ELR (cell line): ENCODE data around the gene GSK3B.
"Not testable (repeated sequence)": the region's sequence is repeated elsewhere in the genome, so short reads cannot be mapped to it uniquely, and the experiment has no call there.

Experiments used
- DNase-seq: peaks from one replicate; pipeline ENCODE4 v3.0.0-alpha.2; 2015; ENCODE audit warnings: low read depth

GSK3B gene

DNA sequence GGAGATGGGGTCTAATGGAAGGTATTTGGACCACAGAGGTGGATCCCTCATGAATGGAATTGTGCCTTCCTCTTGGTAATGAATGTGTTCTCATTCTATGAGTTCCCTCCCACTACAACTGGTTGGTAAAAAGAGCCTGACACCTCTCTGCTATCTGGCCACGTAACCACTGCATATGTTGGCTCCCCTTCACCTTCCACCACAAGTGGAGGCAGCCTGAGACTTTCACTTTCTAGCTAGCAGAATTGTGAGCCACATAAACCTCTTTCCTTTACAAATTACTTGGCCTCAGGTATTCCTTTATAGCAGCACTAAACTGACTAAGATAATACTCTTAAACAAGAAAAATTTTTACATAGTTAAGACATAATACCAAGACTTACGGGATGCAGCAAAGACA lies 157.0 kb downstream of the GSK3B start:
- no peak for DNase-seq

GRCh38 chr3:119934249-119934648 lies 160.0 kb downstream of the GSK3B start:
- DNase-seq: no peak

DNA sequence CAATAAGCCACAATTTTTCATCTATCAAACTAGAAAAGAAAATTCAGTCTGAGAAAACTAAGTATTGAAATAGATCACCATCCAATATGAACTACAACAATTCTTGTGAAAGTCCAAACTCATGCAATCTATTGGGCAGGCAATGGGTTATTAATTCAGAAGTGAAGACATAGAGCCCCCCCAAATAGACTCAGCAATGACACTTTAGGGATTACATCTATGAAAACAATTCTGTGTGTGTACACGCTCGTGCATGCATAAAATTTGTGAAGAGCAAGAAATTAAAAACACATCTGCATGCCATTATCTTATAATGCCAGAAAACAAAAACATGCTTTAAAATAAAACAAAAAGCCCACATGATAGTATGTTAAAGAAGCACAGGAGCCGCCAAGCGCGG lies 161.0 kb downstream of the GSK3B start:
- DNase-seq: no peak

DNA sequence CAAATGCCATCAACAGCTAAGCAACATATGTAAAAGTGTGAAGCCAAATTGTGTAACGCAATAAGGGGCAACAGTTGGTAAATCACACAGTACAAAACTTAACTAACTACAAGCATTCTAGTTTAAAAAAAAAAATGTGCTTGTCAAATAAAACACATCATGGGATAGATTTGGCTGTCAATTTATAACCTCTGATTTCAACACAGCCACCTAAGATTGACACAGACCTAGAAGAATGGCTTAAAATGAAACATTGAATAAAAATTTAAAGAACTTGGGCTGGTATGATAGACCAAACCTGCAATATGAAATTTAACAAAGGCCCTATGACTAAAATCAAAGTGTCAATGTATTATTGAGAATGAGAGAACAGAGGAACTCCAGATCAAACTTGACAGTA lies 164.0 kb downstream of the GSK3B start:
- DNase-seq: no peak

DNA sequence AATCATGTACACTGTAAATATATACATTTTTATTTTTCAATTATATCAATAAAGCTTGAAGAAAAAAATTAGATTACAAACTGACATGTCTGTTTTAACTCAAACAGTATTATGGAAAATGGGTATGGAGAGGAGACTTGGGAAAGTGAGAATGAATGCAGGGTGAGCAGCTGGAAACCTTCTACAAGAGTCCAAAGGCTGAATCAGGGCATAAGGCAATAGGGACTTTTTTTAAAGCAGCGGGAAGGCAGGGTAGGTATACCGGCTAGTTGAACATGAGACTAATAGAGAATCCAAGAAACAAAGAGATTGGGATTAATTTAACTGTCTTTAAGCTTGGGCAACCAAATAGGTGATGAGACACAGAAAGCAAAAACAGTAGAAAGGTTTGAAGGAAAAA lies 167.1 kb downstream of the GSK3B start:
- no peak for DNase-seq

DNA sequence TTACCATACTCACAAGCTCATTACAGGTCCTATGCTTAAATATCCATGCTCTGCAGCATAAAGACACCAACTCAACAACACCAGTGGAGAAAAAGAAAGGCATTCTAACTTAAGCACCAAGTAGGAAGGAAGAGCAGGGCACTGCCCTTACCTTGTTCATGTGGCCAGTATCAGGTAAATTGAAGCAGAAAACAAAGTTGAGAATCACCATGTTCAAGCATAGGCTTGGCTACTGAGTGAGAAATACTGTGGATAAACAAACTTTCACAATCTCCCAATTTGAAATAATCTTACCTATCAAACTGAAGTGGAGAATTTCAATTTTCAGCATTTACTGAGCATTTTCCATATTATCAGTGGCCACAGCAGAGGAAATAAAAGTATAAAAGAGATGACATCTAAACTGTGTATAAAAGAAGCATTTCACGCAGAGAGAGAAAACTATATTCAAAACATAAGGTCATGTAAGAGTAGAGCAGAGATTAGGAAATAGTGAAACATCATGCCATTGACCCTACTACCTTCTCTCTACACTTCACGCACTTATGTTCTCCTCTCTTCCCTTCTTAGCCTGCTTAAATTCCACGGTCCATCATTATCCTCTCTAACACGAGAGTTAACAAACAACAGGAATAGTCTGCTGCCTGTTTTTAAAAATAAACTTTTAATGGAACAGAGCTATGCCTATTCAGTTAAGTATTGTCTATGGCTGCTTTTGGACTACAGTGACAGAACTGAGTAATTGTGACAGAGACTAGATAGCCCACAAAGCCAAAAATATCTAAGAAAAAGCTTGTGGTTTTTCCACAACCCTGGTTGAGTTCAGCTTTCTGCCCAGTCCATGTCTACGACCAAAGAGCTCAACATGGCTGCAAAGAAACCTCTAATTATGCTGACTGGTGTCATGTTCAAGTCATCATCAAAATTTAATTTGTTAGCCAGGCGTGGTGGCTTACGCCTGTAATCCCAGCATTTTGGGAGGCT lies 169.8 kb downstream of the GSK3B start:
- no peak for DNase-seq

DNA sequence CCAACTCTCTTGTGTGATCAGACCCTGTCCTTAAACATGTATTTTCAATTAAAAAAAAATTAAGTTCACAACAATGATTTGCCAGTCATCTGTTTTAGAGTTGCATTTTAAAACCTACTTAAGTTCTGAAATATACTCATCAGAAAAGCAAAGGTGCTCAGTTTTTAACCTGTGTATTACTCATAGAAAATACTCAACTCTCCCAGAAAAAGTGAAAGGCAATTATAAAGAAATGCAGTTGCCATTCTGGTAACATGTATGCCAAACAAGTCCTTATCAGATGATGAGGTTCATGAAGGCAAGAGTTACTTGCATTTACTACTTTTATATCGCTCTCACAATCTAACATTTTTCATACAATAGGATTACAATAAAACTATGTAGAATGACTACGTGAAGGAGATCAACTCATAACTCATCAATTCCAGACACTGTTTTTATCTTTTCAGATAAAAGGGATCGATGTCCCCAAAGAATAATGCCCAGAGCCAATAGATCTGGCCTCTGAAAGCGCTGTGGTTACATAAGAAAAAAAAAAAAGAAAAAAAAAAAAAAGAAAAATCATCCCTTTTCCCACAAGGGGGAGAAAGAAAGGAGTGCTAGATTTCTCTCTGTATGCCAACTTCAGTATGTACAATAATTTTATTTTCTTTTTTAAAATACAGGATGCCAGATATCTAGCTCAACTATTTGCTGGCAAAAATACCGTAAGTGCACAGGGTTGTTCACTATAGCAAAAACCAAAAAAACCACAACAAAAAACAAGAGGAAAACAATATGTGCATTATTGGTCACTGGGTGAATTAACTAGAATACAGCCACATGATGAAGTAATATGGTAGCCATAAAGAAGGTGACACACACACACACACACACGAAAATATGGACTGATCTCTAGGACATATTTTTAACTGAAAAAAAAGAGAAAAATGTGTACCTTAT lies 175.0 kb downstream of the GSK3B start:
- peak; percentile 44 for DNase-seq

GRCh38 chr3:119913021-119913420 lies 181.2 kb downstream of the GSK3B start:
- DNase-seq: peak; percentile 51

DNA sequence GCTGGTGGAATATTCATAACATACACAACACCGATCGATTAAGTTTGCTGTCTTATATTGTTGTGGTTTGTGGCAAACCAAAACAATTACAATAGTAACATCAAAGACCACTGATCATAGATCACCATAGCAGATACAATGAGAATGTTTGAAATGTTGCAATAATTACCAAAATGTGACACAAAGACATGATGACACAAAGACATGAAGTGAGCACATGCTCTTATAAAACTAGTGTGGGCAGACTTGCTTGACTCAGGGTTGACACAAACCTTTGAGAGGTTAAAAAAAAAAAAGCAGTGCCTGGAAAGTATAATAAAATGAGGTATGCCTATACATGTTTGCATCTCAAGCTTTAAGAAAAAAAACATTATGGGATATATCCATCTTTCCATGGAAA lies 182.0 kb downstream of the GSK3B start:
- DNase-seq: peak; percentile 14

GRCh38 chr3:119911748-119912147 lies 182.5 kb downstream of the GSK3B start:
- no peak for DNase-seq

- DNase-seq: no peak
Observed at GRCh38 chr3:119902061-119902460, 192.2 kb downstream of the GSK3B start.

- no peak for DNase-seq
Observed at GRCh38 chr3:119901148-119901547, 193.1 kb downstream of the GSK3B start.

DNA sequence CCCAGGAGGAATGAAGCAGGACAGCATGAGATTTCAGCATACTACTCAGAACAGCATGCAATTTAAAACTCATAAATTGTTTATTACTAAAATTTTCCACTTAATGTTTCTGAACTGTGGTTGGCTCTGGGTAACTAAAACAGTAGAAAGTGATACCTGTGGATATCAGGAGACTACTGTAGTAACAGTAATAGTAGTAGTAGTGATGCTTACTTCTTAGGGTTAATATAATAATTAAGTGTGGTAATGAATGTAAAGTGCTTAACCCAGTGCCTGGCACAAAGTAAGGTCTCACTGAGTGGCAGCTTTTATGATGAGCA lies 195.1 kb downstream of the GSK3B start:
- no peak for DNase-seq

GRCh38 chr3:119898478-119899191 lies 195.6 kb downstream of the GSK3B start:
- peak; percentile 54 for DNase-seq

GRCh38 chr3:119894195-119894594 lies 200.1 kb downstream of the GSK3B start:
- DNase-seq: no peak

DNA sequence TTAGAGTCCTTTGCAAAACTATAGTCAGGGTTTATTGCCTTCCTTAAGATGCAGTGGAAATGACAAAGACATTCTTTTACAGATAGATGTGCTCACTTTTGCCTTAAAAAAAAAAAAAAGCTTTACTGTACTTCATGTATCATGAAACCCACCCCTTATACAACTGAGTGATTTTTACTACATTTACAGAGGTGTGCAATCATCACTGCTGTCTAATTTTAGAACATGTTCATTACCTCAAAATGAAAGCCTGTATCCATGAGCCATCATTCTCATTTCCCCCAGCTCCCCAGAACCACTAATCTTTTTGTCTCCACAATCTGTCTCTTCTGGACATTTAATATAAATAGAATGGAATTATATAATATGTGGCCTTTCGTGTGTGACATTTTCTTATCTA lies 200.5 kb downstream of the GSK3B start:
- no peak for DNase-seq

DNA sequence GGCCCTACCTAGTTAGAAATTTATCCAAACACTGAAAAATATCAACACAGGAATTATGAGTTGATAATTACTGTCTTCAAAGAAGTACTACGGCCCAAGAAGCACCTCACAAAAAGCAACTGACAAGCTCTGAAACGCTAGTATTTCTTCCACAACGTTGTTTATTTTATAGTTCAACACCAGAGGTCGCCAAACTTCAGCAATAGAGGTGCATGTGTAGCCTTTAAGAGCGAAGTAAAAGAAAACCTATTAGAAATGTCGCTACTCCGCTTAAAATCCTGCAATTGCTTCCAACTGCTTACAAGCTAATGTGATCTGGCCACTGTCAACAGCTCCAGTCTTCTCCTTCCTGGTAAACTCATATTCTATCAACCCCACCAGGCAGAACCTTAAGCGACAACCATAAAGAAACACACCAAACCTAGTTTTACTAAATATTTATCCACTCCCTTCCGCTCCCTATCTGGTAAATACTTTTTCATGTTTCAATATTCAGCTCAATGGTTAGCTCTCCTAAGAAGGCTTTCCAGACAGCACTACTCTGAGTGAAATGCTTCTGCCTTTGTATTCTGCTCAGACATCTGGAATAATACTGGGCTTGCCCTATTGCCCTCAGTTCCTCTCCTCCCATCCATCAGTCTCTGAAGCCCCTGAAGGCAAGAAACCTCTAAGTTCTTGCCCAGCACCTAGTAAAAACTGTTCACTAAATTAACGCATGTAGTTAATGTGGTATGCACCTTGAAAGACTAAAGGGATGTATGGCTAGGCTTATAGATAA lies 202.1 kb downstream of the GSK3B start:
- DNase-seq: peak; percentile 74

- DNase-seq: not testable (repeated sequence)
Observed at GRCh38 chr3:119888681-119889080, 205.6 kb downstream of the GSK3B start.

- peak; percentile 53 for DNase-seq
Observed at GRCh38 chr3:119885746-119886530, 208.3 kb downstream of the GSK3B start.

DNA sequence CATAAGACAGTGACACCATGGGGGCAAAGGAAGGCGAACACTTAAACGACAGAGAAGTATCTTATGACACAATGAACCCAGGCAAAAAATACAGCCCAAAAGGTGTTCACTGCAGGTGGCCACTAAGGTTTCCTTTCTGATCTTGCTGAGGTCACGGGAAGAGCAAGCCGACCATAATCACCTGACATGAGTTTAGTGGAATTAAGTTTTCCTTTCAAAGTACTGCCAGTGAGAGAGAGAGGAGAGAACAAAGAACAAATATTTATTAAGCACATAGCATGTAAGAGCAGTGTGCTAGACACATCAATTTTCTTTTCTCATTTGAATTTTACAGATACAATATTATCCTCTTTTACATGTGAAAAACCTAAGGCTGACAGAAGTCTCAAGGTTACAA lies 210.1 kb downstream of the GSK3B start:
- no peak for DNase-seq
